Right hindlimb (tissue), 1 donor: Measurements from ENCODE around the gene CHRNA9.
"Not testable (repeated sequence)": the region's sequence is repeated elsewhere in the genome, so short reads cannot be mapped to it uniquely, and the experiment has no call there.

Source experiments
- DNase-seq: peaks from one replicate; pipeline ENCODE4 v3.0.0-alpha.2; 2018

The CHRNA9 gene

GRCh38 chr4:40334591-40335524 lies at the start of gene CHRNA9:
Gene CHRNA9 (plus strand): TSS chr4:40335333. CDS start chr4:40335468, 135 bp downstream.
- no peak for DNase-seq

GRCh38 chr4:40285692-40286091 lies 49.4 kb upstream of the CHRNA9 start:
- no peak for DNase-seq

- DNase-seq = no peak
Observed at GRCh38 chr4:40288566-40288965, 46.6 kb upstream of the CHRNA9 start.

GRCh38 chr4:40289366-40290188 lies 45.6 kb upstream of the CHRNA9 start:
- no peak for DNase-seq

GRCh38 chr4:40290611-40291186 lies 44.4 kb upstream of the CHRNA9 start:
- not testable (repeated sequence) for DNase-seq

- DNase-seq = no peak
Observed at GRCh38 chr4:40292313-40292759, 42.8 kb upstream of the CHRNA9 start.

- DNase-seq = no peak
Observed at GRCh38 chr4:40294339-40294738, 40.8 kb upstream of the CHRNA9 start.

GRCh38 chr4:40295030-40295429 lies 40.1 kb upstream of the CHRNA9 start:
- not testable (repeated sequence) for DNase-seq

GRCh38 chr4:40295572-40295971 lies 39.6 kb upstream of the CHRNA9 start:
- no peak for DNase-seq

- no peak for DNase-seq
Observed at GRCh38 chr4:40299126-40299525, 36.0 kb upstream of the CHRNA9 start.

- DNase-seq = no peak
Observed at GRCh38 chr4:40299811-40300292, 35.3 kb upstream of the CHRNA9 start.

- no peak for DNase-seq
Observed at GRCh38 chr4:40300371-40301162, 34.6 kb upstream of the CHRNA9 start.

GRCh38 chr4:40301603-40302002 lies 33.5 kb upstream of the CHRNA9 start:
- DNase-seq = no peak

- DNase-seq = no peak
Observed at GRCh38 chr4:40303751-40304150, 31.4 kb upstream of the CHRNA9 start.

- no peak for DNase-seq
Observed at GRCh38 chr4:40305328-40306170, 29.6 kb upstream of the CHRNA9 start.

GRCh38 chr4:40306226-40306625 lies 28.9 kb upstream of the CHRNA9 start:
- DNase-seq = no peak

GRCh38 chr4:40306976-40307375 lies 28.2 kb upstream of the CHRNA9 start:
- no peak for DNase-seq

- no peak for DNase-seq
Observed at GRCh38 chr4:40307627-40308497, 27.3 kb upstream of the CHRNA9 start.

- no peak for DNase-seq
Observed at GRCh38 chr4:40308528-40309122, 26.5 kb upstream of the CHRNA9 start.
